Fibroblast of lung (primary cell): ENCODE data around the gene PCDH9.

ENCODE experiments used
- EZH2 ChIP-seq: IDR thresholded peaks from 2 replicates; pipeline ENCODE4 v1.5.1; 2012; ENCODE audit warnings: low read length, control low read depth, mild to moderate bottlenecking; ENCODE audit errors: missing control alignments
- TF ChIP-seq, protein P1 (sequence below), 2 donors: IDR thresholded peaks in 1 of 2; conservative IDR thresholded peaks in 1 of 2; 1 replicate in 1 of 2; 2 replicates in 1 of 2; pipeline ENCODE4 v1.5.1; 2011 to 2012; ENCODE audit warnings: low read length in 2 of 2, control low read depth in 1 of 2, inconsistent platforms in 1 of 2, low read depth in 1 of 2, mild to moderate bottlenecking in 1 of 2

GRCh38 chr13:66405908-66406802 lies 824.0 kb downstream of the PCDH9 start:
- TF ChIP-seq, protein P1, sequence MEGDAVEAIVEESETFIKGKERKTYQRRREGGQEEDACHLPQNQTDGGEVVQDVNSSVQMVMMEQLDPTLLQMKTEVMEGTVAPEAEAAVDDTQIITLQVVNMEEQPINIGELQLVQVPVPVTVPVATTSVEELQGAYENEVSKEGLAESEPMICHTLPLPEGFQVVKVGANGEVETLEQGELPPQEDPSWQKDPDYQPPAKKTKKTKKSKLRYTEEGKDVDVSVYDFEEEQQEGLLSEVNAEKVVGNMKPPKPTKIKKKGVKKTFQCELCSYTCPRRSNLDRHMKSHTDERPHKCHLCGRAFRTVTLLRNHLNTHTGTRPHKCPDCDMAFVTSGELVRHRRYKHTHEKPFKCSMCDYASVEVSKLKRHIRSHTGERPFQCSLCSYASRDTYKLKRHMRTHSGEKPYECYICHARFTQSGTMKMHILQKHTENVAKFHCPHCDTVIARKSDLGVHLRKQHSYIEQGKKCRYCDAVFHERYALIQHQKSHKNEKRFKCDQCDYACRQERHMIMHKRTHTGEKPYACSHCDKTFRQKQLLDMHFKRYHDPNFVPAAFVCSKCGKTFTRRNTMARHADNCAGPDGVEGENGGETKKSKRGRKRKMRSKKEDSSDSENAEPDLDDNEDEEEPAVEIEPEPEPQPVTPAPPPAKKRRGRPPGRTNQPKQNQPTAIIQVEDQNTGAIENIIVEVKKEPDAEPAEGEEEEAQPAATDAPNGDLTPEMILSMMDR (conservative IDR thresholded peaks at IDR 0.05 in 1 of 2, IDR thresholded peaks at IDR 0.05 in 1 of 2; ENCODE audit: low read depth in 1 of 2, low read length in 2 of 2), result no peak
- TF ChIP-seq EZH2, result no peak
